Stimulated activated CD4-positive, alpha-beta T cell treated with anti-CD3 and anti-CD28 coated beads, Interleukin-2, amount 100 ng/mL, for 4 hours (primary cell): Measurements from ENCODE around the gene SLFN12L.
"Not testable (repeated sequence)": the region's sequence is repeated elsewhere in the genome, so short reads cannot be mapped to it uniquely, and the experiment has no call there.

Source experiments
- DNase-seq: peaks from one replicate; pipeline ENCODE4 v3.0.0-alpha.2; 2020; ENCODE audit warnings: low read depth

SLFN12L gene

GRCh38 chr17:35496451-35497290 is 40.8 kb downstream of the SLFN12L start:
- no peak for DNase-seq

- DNase-seq: no peak
These were observed 44.4 kb downstream of the SLFN12L start for GRCh38 chr17:35493040-35493439.

- DNase-seq: no peak
These were observed 46.1 kb downstream of the SLFN12L start for GRCh38 chr17:35491417-35491816.

- DNase-seq: no peak
These were observed 47.5 kb downstream of the SLFN12L start for GRCh38 chr17:35489944-35490343.

GRCh38 chr17:35488991-35489390 is 48.5 kb downstream of the SLFN12L start:
- no peak for DNase-seq

- DNase-seq: peak; percentile 73
These were observed 50.4 kb downstream of the SLFN12L start for GRCh38 chr17:35486920-35487732.

GRCh38 chr17:35479271-35479670 is 58.2 kb downstream of the SLFN12L start:
- no peak for DNase-seq

GRCh38 chr17:35477248-35477647 is 60.2 kb downstream of the SLFN12L start:
- DNase-seq: no peak

- no peak for DNase-seq
These were observed 61.1 kb downstream of the SLFN12L start for GRCh38 chr17:35476283-35476820.

GRCh38 chr17:35468475-35468874 is 69.0 kb downstream of the SLFN12L start:
- DNase-seq: no peak

GRCh38 chr17:35467824-35468223 is 69.7 kb downstream of the SLFN12L start:
- no peak for DNase-seq

GRCh38 chr17:35460354-35460851 is 77.1 kb downstream of the SLFN12L start:
- DNase-seq: peak; percentile 3

GRCh38 chr17:35454035-35454434 is 83.4 kb downstream of the SLFN12L start:
- not testable (repeated sequence) for DNase-seq

GRCh38 chr17:35453171-35453570 is 84.3 kb downstream of the SLFN12L start:
- DNase-seq: no peak

- DNase-seq: no peak
These were observed 88.0 kb downstream of the SLFN12L start for GRCh38 chr17:35449371-35449931.

- no peak for DNase-seq
These were observed 88.6 kb downstream of the SLFN12L start for GRCh38 chr17:35448899-35449227.

GRCh38 chr17:35448214-35448898 is 89.1 kb downstream of the SLFN12L start, which contains the start of gene SLFN13:
SLFN13 (minus strand) TSS chr17:35448766; CDS start chr17:35445680, 3,086 bp downstream.
- peak; percentile 76 for DNase-seq

- DNase-seq: no peak
These were observed 90.0 kb downstream of the SLFN12L start for GRCh38 chr17:35447499-35447898.

GRCh38 chr17:35438433-35438832 is 99.0 kb downstream of the SLFN12L start:
- no peak for DNase-seq

GRCh38 chr17:35433075-35433894 is 104.2 kb downstream of the SLFN12L start:
- DNase-seq: peak; percentile 78
